HL-60 (cell line): ENCODE data around the gene POSTN.
"Not testable (repeated sequence)": the region's sequence is repeated elsewhere in the genome, so short reads cannot be mapped to it uniquely, and the experiment has no call there.

Source experiments
- CTCF ChIP-seq: IDR thresholded peaks from one replicate; pipeline ENCODE4 v1.5.1; 2011; ENCODE audit warnings: low read length, control low read depth, inconsistent platforms; ENCODE audit not compliant: insufficient read depth
- GABPA ChIP-seq: IDR thresholded peaks from 2 replicates; pipeline ENCODE4 v1.6.1; 2012; ENCODE audit warnings: low read depth
- POLR2AphosphoS5 ChIP-seq: IDR thresholded peaks from 2 replicates; pipeline ENCODE4 v1.6.1; 2012; ENCODE audit warnings: low read depth
- REST ChIP-seq: IDR thresholded peaks from 2 replicates; pipeline ENCODE4 v1.6.1; 2012; ENCODE audit warnings: low read depth; ENCODE audit not compliant: insufficient replicate concordance

- TF ChIP-seq CTCF, REST, POLR2AphosphoS5, GABPA: not testable (repeated sequence)
Observed at GRCh38 chr13:37589381-37589780, 9.2 kb downstream of the POSTN start.
